HEK293T (cell line): ENCODE results near the gene SMYD4.
A peak's percentile ranks its signal among the peaks of the same experiment; 100 is the strongest.
"Not testable (repeated sequence)": the region's sequence is repeated elsewhere in the genome, so short reads cannot be mapped to it uniquely, and the experiment has no call there.

Experiments used
- CTCF ChIA-PET: fragments of 350-600 bp; formaldehyde crosslinking; extraction: SDS; loops from one replicate; lab custom pipeline; 2021; ENCODE audit warnings: antibody characterized with exemption, inconsistent platforms; lab: Yijun Ruan, JAX
- POLR2A ChIA-PET: fragments of 350-600 bp; formaldehyde crosslinking; extraction: SDS; loops from one replicate; lab custom pipeline; 2020; ENCODE audit warnings: antibody characterized with exemption, inconsistent platforms; lab: Yijun Ruan, JAX
- DNase-seq: peaks from one replicate; pipeline ENCODE4 v3.0.0; 2012; ENCODE audit warnings: mixed read lengths; ENCODE audit errors: extremely low spot score
- ARNT ChIP-seq: fragments of 450-650 bp; IDR thresholded peaks from 2 replicates; pipeline ENCODE4 v1.6.1; 2017; ENCODE audit warnings: mild to moderate bottlenecking
- BHLHE40 ChIP-seq: fragments of 450-650 bp; IDR thresholded peaks from 2 replicates; pipeline ENCODE4 v1.6.1; 2016; ENCODE audit warnings: mild to moderate bottlenecking, moderate library complexity, borderline replicate concordance
- CTBP1 ChIP-seq: fragments of 450-650 bp; IDR thresholded peaks from 2 replicates; pipeline ENCODE4 v1.6.1; 2016; ENCODE audit warnings: borderline replicate concordance
- ELF4 ChIP-seq: fragments of 450-650 bp; IDR thresholded peaks from 2 replicates; pipeline ENCODE4 v1.6.1; 2017; ENCODE audit warnings: antibody characterized with exemption
- FOXA1 ChIP-seq: fragments of 450-650 bp; IDR thresholded peaks from 2 replicates; pipeline ENCODE4 v1.6.1; 2016; ENCODE audit warnings: mild to moderate bottlenecking
- FOXK2 ChIP-seq: fragments of 450-650 bp; IDR thresholded peaks from 2 replicates; pipeline ENCODE4 v1.6.1; 2016; ENCODE audit warnings: mild to moderate bottlenecking
- FOXM1 ChIP-seq: fragments of 450-650 bp; IDR thresholded peaks from 2 replicates; pipeline ENCODE4 v1.6.1; 2017; ENCODE audit warnings: mild to moderate bottlenecking, borderline replicate concordance
- HDGF ChIP-seq: fragments of 450-650 bp; IDR thresholded peaks from 2 replicates; pipeline ENCODE4 v1.6.1; 2017; ENCODE audit warnings: antibody characterized with exemption, borderline replicate concordance
- L3MBTL2 ChIP-seq: fragments of 450-650 bp; conservative IDR thresholded peaks from 2 replicates; pipeline ENCODE4 v1.6.1; 2016; ENCODE audit warnings: mild to moderate bottlenecking
- LEF1 ChIP-seq: fragments of 450-650 bp; IDR thresholded peaks from 2 replicates; pipeline ENCODE4 v1.6.1; 2017; ENCODE audit warnings: mild to moderate bottlenecking, borderline replicate concordance
- NFRKB ChIP-seq: fragments of 450-650 bp; IDR thresholded peaks from 2 replicates; pipeline ENCODE4 v1.6.1; 2016; ENCODE audit warnings: mild to moderate bottlenecking, moderate library complexity
- SP1 ChIP-seq: fragments of 450-650 bp; IDR thresholded peaks from 2 replicates; pipeline ENCODE4 v1.6.1; 2017
- SUZ12 ChIP-seq: fragments of 450-650 bp; IDR thresholded peaks from 2 replicates; pipeline ENCODE4 v1.6.1; 2016; ENCODE audit warnings: mild to moderate bottlenecking
- TARDBP ChIP-seq: fragments of 450-650 bp; IDR thresholded peaks from 2 replicates; pipeline ENCODE4 v1.6.1; 2016
- ZNF384 ChIP-seq: fragments of 450-650 bp; IDR thresholded peaks from 2 replicates; pipeline ENCODE4 v1.6.1; 2016
- TF ChIP-seq, protein P1 (sequence below): fragments of 450-650 bp; IDR thresholded peaks from 2 replicates; pipeline ENCODE4 v1.6.1; 2016

SMYD4 gene

DNA sequence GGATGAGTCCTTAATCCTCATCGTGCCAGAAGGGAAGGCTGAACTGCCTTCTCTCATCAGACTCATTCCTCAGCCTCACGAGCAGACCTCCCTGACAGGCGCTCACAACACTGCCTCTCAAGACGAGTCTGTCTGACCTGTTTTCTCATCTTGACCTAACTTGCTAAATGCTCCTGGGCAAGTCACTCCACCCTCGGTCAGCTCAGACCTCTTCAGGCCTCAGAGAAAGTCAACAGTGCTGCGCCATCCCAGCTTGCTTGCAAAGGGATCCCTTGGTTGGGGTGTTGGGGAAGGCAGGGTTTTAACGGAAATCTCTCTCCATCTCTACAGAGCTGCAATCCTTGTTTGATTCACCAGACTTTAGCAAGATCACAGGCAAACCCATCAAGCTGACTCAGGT lies 52.8 kb downstream of the SMYD4 start:
- no peak for TF ChIP-seq CTBP1
- TF ChIP-seq SP1: no peak
- TF ChIP-seq FOXK2: no peak
- TF ChIP-seq ZNF384: no peak
- no peak for TF ChIP-seq NFRKB
- TF ChIP-seq SUZ12: no peak
- TF ChIP-seq, protein P1, sequence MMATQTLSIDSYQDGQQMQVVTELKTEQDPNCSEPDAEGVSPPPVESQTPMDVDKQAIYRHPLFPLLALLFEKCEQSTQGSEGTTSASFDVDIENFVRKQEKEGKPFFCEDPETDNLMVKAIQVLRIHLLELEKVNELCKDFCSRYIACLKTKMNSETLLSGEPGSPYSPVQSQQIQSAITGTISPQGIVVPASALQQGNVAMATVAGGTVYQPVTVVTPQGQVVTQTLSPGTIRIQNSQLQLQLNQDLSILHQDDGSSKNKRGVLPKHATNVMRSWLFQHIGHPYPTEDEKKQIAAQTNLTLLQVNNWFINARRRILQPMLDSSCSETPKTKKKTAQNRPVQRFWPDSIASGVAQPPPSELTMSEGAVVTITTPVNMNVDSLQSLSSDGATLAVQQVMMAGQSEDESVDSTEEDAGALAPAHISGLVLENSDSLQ: no peak
- TF ChIP-seq TARDBP: no peak
- TF ChIP-seq ARNT: no peak
- no peak for DNase-seq
- CTCF ChIA-PET: interaction anchor here (0.9 kb wide), 1 partner anchor 15 kb away, joined by 3 read pairs; the partner anchor contains the start of gene SERPINF1
- POLR2A ChIA-PET: interaction anchor here (1.0 kb wide), 1 partner anchor 61 kb away, joined by 3 read pairs; no protein-coding TSS in a partner anchor

- DNase-seq: no peak
- POLR2A ChIA-PET: no interaction called here
- CTCF ChIA-PET: interaction anchor here (0.9 kb wide), 1 partner anchor 14 kb away, joined by 3 read pairs; the partner anchor contains the start of gene SERPINF1
- TF ChIP-seq TARDBP (no peak), ELF4 (no peak), FOXA1 (no peak)
Observed at GRCh38 chr17:1776328-1776727, 53.4 kb downstream of the SMYD4 start.

- DNase-seq: no peak
- POLR2A ChIA-PET: interaction anchor here (1.6 kb wide), 1 partner anchor 13 kb away, joined by 4 read pairs; the partner anchor contains the start of gene SERPINF1
- CTCF ChIA-PET: no interaction called here
- TF ChIP-seq SP1 (no peak), NFRKB (no peak)
Observed at GRCh38 chr17:1774390-1775176, 55.1 kb downstream of the SMYD4 start.

DNA sequence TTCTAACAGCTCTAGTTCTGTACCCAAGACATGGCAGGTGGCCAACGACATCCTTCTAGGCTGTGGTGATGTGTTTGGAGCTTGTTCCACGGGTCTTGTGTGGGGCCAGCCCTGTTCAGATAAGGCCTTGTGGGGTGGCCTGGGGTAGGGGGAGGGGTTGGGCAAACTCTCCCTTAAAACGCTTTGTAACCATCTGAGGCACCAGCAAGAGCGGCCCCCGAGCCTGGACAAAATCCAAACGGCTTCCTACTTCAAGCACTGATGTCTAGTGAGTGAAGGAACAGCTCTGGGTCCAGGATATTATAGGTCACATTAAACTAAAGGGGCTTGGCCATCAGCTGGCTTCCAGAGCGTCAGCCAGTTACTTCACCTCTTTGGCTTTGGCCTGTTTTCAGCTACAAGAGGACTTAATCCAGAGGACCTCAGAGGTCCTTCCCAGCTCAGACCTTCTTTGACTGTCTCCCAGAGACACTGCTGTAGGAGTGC lies 56.0 kb downstream of the SMYD4 start:
- TF ChIP-seq FOXK2 (no peak), ELF4 (no peak), CTBP1 (no peak), ARNT (no peak), SUZ12 (no peak), L3MBTL2 (no peak), TARDBP (no peak), FOXA1 (no peak), BHLHE40 (no peak), SP1 (no peak), FOXM1 (no peak), NFRKB (no peak)
- TF ChIP-seq, protein P1: no peak
- ChIA-PET POLR2A (interaction anchor here (0.8 to 1.6 kb wide), 5 partner anchors 9 to 57 kb away, joined by 3 to 4 read pairs (median 4); partner anchors contain the start of genes SERPINF1 and SMYD4), CTCF (interaction anchor here (1.1 to 1.7 kb wide), 2 partner anchors 19 to 53 kb away, joined by 3 to 5 read pairs; no protein-coding TSS in a partner anchor)
- DNase-seq: no peak

DNA sequence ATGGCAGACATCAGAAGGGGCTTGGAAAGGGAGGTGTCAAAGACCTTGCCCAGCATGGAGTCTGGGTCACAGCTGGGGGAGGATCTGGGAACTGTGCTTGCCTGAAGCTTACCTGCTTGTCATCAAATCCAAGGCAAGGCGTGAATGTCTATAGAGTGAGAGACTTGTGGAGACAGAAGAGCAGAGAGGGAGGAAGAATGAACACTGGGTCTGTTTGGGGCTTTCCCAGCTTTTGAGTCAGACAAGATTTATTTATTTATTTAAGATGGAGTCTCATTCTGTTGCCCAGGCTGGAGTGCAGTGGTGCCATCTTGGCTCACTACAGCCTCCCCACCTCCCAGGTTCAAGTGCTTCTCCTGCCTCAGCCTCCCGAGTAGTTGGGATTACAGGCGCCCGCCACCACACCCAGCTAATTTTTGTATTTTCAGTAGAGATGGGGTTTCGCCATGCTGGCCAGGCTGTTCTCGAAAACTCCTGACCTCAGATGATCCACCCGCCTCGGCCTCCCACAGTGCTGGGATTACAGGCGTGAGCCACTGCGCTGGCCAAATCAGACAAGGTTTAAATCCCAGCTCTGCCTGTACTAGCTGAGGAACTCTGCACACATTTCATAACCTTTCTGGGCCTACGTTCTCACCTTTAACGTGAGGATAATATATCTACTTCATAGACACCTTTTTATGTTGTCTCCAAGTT lies 56.6 kb downstream of the SMYD4 start:
- CTCF ChIA-PET: interaction anchor here (1.1 to 1.7 kb wide), 2 partner anchors 20 to 52 kb away, joined by 3 to 5 read pairs; no protein-coding TSS in a partner anchor
- DNase-seq: not testable (repeated sequence)
- POLR2A ChIA-PET: interaction anchor here (0.8 to 1.6 kb wide), 5 partner anchors 9 to 57 kb away, joined by 3 to 4 read pairs (median 4); partner anchors contain the start of genes SERPINF1 and SMYD4

DNA sequence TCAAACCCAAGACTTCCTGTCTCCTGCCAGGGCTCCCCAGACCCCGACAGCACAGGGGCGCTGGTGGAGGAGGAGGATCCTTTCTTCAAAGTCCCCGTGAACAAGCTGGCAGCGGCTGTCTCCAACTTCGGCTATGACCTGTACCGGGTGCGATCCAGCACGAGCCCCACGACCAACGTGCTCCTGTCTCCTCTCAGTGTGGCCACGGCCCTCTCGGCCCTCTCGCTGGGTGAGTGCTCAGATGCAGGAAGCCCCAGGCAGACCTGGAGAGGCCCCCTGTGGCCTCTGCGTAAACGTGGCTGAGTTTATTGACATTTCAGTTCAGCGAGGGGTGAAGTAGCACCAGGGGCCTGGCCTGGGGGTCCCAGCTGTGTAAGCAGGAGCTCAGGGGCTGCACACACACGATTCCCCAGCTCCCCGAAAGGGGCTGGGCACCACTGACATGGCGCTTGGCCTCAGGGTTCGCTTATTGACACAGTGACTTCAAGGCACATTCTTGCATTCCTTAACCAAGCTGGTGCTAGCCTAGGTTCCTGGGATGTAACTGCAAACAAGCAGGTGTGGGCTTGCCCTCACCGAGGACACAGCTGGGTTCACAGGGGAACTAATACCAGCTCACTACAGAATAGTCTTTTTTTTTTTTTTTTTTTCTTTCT lies 59.8 kb downstream of the SMYD4 start:
- peak; percentile 75; the same call in 1 of the 2 replicates for TF ChIP-seq ZNF384
- TF ChIP-seq L3MBTL2: no peak
- no peak for TF ChIP-seq HDGF
- 0 out of 2 replicates have a peak, but pooled peaks have one; percentile 9 for TF ChIP-seq ELF4
- no peak for TF ChIP-seq CTBP1
- CTCF ChIA-PET: interaction anchor here (1.1 kb wide), 1 partner anchor 55 kb away, joined by 3 read pairs; no protein-coding TSS in a partner anchor
- POLR2A ChIA-PET: interaction anchor here (0.6 to 1.5 kb wide), 2 partner anchors 8 to 45 kb away, joined by 3 to 4 read pairs; partner anchors contain the start of gene SERPINF1
- peak; percentile 48 for DNase-seq

DNA sequence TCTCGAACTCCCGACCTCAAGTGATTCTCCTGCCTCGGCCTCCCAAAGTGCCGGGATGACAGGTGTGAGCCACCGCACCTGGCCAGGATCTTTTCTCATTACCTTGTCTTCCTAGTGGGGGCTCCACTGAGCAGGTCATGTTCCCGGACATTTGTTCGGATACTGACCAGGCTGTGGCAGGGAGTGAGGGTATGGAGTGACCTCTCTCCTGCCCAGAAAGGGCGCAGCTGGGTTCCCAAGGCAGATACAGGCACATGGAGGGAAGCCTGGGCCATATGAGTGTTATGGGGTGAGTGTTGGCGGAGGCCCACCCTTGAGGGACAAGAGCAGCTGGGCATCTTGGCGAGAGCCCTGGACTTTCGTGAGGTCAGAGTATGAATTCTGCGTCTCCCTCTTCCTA lies 62.3 kb downstream of the SMYD4 start:
- DNase-seq: no peak
- CTCF ChIA-PET: no interaction called here
- TF ChIP-seq HDGF: no peak
- TF ChIP-seq SP1: no peak
- no peak for TF ChIP-seq LEF1
- TF ChIP-seq BHLHE40: no peak
- no peak for TF ChIP-seq CTBP1
- TF ChIP-seq FOXM1: no peak
- TF ChIP-seq, protein P1: no peak
- TF ChIP-seq FOXA1: no peak
- no peak for TF ChIP-seq TARDBP
- TF ChIP-seq ELF4: no peak
- no peak for TF ChIP-seq ARNT
- POLR2A ChIA-PET: no interaction called here
